NCI-H1417 treated with DMSO at 0.1 percent for 48 hours (cell line): Measurements from ENCODE around the gene BRAT1.

Experiments used
- DNase-seq: peaks from one replicate; lab custom pipeline; 2025; lab: John Stamatoyannopoulos, UW

The BRAT1 gene

GRCh38 chr7:2510130-2510776, 45.1 kb downstream of the BRAT1 start:
- no peak for DNase-seq

- DNase-seq: no peak
Measured at GRCh38 chr7:2509298-2509906, 45.9 kb downstream of the BRAT1 start.

- no peak for DNase-seq
Measured at GRCh38 chr7:2508327-2509215, 46.8 kb downstream of the BRAT1 start.

- no peak for DNase-seq
Measured at GRCh38 chr7:2507917-2508306, 47.4 kb downstream of the BRAT1 start.

- DNase-seq: no peak
Measured at GRCh38 chr7:2507208-2507916, 48.0 kb downstream of the BRAT1 start.

- DNase-seq: no peak
Measured at GRCh38 chr7:2505401-2505800, 49.9 kb downstream of the BRAT1 start.

- no peak for DNase-seq
Measured at GRCh38 chr7:2504889-2505375, 50.4 kb downstream of the BRAT1 start.

GRCh38 chr7:2504128-2504888, 51.0 kb downstream of the BRAT1 start:
- DNase-seq: no peak

- DNase-seq: no peak
Measured at GRCh38 chr7:2503056-2503941, 52.0 kb downstream of the BRAT1 start.

GRCh38 chr7:2502647-2502966, 52.7 kb downstream of the BRAT1 start:
- DNase-seq: no peak

GRCh38 chr7:2501947-2502646, 53.2 kb downstream of the BRAT1 start:
- no peak for DNase-seq

GRCh38 chr7:2500701-2501100, 54.6 kb downstream of the BRAT1 start:
- no peak for DNase-seq

- DNase-seq: no peak
Measured at GRCh38 chr7:2499719-2500430, 55.4 kb downstream of the BRAT1 start.

GRCh38 chr7:2499181-2499580, 56.1 kb downstream of the BRAT1 start:
- no peak for DNase-seq

- DNase-seq: no peak
Measured at GRCh38 chr7:2498708-2499107, 56.6 kb downstream of the BRAT1 start.

- no peak for DNase-seq
Measured at GRCh38 chr7:2497500-2498336, 57.6 kb downstream of the BRAT1 start.

- no peak for DNase-seq
Measured at GRCh38 chr7:2497065-2497464, 58.3 kb downstream of the BRAT1 start.

GRCh38 chr7:2496375-2496774, 58.9 kb downstream of the BRAT1 start:
- DNase-seq: no peak
